Urinary bladder (tissue), 4 donors: ENCODE data around the gene ZCCHC7. TPM values are rescaled to one million over a fixed set of nuclear protein-coding genes. Genes with fewer than 3 reads are reported as not detected.
"Not testable (repeated sequence)": the region's sequence is repeated elsewhere in the genome, so short reads cannot be mapped to it uniquely, and the experiment has no call there.

Source experiments
- DNase-seq: peaks from one replicate; pipeline ENCODE4 v3.0.0-alpha.2; 2015; ENCODE audit errors: extremely low spot score
- H3K27ac ChIP-seq: one replicate; pipeline ENCODE4 v1.5.1; 2013; ENCODE audit warnings: low read depth, mild to moderate bottlenecking, moderate library complexity
- H3K36me3 ChIP-seq: one replicate; pipeline ENCODE4 v1.6.1; 2013; ENCODE audit warnings: mild to moderate bottlenecking, moderate library complexity; ENCODE audit not compliant: insufficient read depth
- H3K4me1 ChIP-seq: one replicate; pipeline ENCODE4 v1.6.1; 2013; ENCODE audit warnings: mild to moderate bottlenecking, moderate library complexity; ENCODE audit not compliant: insufficient read depth
- H3K4me3 ChIP-seq: one replicate; pipeline ENCODE4 v1.5.1; 2013; ENCODE audit warnings: low read depth, low read length
- WGBS: extraction: QIAGEN DNeasy Blood & Tissue Kit; methylation state at CpG from one replicate; pipeline ENCODE4 v1.1.7; 2013; 5-methylcytosine and 5-hydroxymethylcytosine counted together
- polyA plus RNA-seq: library from polyadenylated mRNA; stranded (reverse); fragments of 200-250 nt; gene quantifications from one replicate; pipeline ENCODE4 v1.2.3, GENCODE V29; 2013
- total RNA-seq: library from RNA; depleted of rRNA; stranded (reverse); fragments of >200 nt; gene quantifications from one replicate; pipeline ENCODE4 v1.2.3, GENCODE V29; 2014
- donor health status: healthy with polysubstance abuse.
- donor health status: healthy.

ZCCHC7 gene
- total and polyA plus RNA-seq, 2 donors = 10.9 to 40.7 TPM

GRCh38 chr9:37392272-37392671 is 271.9 kb downstream of the ZCCHC7 start:
- no peaks in the 10 kb centered on the region for H3K4me1 ChIP-seq
- H3K36me3 ChIP-seq = no peaks in the 10 kb centered on the region
- no peak overlapping the region for H3K4me3 ChIP-seq
- 75% methylated on average over 8 of the region's 8 CpGs for WGBS
- H3K27ac ChIP-seq = no peak overlapping the region
- no peak for DNase-seq

DNA sequence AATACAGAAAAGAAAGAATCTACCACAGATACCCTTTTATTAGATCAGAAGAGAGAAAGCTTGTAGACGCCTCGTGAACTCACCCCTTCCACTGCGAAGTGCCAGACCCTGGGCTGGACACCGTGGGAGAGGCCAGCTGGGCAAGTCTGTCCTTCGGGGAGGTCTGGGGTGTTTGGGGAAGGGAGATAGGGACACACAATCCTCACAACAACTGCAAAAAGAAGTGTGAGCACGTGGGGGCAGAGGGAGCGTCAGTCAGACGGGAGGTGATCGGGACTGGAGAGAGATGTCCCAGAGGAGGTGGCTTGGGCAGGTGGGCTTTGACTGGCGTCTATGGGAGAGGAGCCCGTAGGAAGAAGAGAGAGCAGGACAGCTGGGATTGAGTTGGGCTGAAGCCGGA is 274.9 kb downstream of the ZCCHC7 start:
- Histone ChIP-seq H3K27ac (no peak overlapping the region), H3K4me3 (no peak overlapping the region), H3K36me3 (peaks cover 1% of the 10 kb centered on the region), H3K4me1 (no peaks in the 10 kb centered on the region)
- no peak for DNase-seq
- WGBS = 70% methylated on average over 12 of the region's 12 CpGs

DNA sequence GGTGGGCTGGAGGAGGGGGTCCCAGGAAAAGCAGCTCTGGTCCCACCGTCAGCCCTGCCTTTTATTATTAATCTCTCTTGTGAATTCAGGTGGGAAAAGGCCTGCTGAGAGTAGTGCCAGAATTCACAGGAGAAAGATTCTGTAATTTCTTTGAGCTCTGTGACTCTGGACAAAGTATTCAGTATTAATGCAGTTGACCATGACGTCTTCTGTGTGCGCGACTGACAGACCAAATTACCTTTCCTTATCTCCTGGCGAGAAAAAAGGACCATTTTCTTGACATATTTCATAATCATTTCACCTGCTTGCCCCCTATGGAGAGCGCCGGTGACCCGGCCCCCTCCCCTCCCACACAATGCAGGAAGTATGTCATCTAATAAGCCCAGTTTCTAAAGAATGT is 275.3 kb downstream of the ZCCHC7 start:
- Histone ChIP-seq H3K4me3 (no peak overlapping the region), H3K27ac (no peak overlapping the region), H3K4me1 (no peaks in the 10 kb centered on the region), H3K36me3 (peaks cover 1% of the 10 kb centered on the region)
- WGBS = 84% methylated on average over 8 of the region's 8 CpGs
- DNase-seq = no peak

- H3K4me3 ChIP-seq, H3K27ac ChIP-seq, H3K4me1 ChIP-seq, DNase-seq, H3K36me3 ChIP-seq: not testable (repeated sequence)
- WGBS = 93% methylated on average over 3 of the region's 3 CpGs
Observed at GRCh38 chr9:37397948-37398347, 277.6 kb downstream of the ZCCHC7 start.

DNA sequence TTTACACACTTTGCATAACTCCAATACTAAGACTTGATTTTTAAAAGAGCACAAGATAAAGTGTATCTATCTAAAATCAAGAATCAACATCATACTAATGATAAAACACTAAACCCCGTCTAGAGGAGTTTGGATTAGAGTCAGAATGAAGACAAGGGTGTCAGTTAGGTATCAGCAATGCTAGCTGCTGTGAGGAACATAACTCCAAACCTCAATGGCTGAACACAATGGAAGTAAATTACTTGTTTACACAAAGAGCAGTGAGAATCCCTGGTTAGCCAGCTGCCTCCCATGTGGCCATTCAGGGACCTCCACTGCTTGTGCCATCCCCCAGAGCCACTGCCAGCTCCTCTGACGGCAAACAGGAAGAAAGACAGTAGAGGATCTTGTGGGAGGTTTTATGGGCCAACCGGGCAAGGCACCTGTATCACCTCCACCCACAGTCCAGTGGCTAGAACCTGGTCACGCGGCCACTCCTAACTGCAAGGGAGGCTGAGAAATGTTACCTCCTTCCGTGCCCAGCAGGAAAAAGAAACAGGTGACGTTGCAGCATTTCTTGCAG is 278.2 kb downstream of the ZCCHC7 start:
- DNase-seq = no peak
- WGBS = 86% methylated on average over 7 of the region's 7 CpGs
- Histone ChIP-seq H3K4me1 (no peaks in the 10 kb centered on the region), H3K27ac (no peak overlapping the region), H3K4me3 (no peak overlapping the region), H3K36me3 (peaks cover 1% of the 10 kb centered on the region)

- Histone ChIP-seq H3K4me1 (no peaks in the 10 kb centered on the region), H3K36me3 (peaks cover 1% of the 10 kb centered on the region), H3K27ac (no peak overlapping the region), H3K4me3 (no peak overlapping the region)
- 70% methylated on average over 2 of the region's 2 CpGs for WGBS
- no peak for DNase-seq
Observed at GRCh38 chr9:37399336-37399735, 279.0 kb downstream of the ZCCHC7 start.

- Histone ChIP-seq H3K4me3 (no peak overlapping the region), H3K4me1 (no peaks in the 10 kb centered on the region), H3K36me3 (no peaks in the 10 kb centered on the region), H3K27ac (no peak overlapping the region)
- no peak for DNase-seq
- 95% methylated on average over 9 of the region's 9 CpGs for WGBS
Observed at GRCh38 chr9:37404590-37404989, 284.2 kb downstream of the ZCCHC7 start.

GRCh38 chr9:37405350-37405749 is 285.0 kb downstream of the ZCCHC7 start:
- Histone ChIP-seq H3K36me3 (no peaks in the 10 kb centered on the region), H3K27ac (no peak overlapping the region), H3K4me1 (no peaks in the 10 kb centered on the region), H3K4me3 (no peak overlapping the region)
- no peak for DNase-seq
- WGBS = 54% methylated on average over 3 of the region's 3 CpGs

DNA sequence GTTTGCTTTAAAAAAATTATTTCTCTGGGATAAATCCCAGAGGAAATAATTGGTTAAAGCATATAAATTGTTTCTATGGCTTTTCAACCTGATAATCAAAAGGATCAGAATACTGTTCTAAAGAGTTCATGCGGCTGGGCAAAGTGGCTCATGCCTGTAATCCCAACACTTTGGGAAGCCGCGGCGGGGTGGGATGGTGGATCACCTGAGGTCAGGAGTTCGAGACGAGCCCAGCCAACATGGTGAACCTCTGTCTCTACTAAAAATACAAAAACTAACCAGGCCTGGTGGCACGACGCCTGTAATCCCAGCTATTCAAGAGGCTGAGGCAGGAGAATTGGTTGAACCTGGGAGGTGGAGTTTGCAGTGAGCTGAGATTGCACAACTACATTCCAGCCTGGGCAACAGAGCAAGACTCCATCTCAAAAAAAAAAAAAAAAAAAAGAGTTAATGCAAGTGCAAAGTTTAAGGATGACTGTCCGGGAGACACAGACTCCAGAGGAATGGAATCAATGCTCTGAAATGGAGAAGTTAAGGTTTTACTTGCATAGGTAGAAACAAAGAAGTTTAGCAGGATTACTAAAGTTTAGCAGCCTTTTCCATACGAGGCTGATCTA is 285.5 kb downstream of the ZCCHC7 start:
- DNase-seq = no peak
- Histone ChIP-seq H3K36me3 (no peaks in the 10 kb centered on the region), H3K4me3 (no peak overlapping the region), H3K4me1 (no peaks in the 10 kb centered on the region), H3K27ac (no peak overlapping the region)
- WGBS = 87% methylated on average over 10 of the region's 10 CpGs

GRCh38 chr9:37406603-37407401 is 286.4 kb downstream of the ZCCHC7 start:
- no peak for DNase-seq
- WGBS = 89% methylated on average over 11 of the region's 11 CpGs
- no peaks in the 10 kb centered on the region for H3K36me3 ChIP-seq

GRCh38 chr9:37407468-37407867 is 287.1 kb downstream of the ZCCHC7 start:
- no peak for DNase-seq
- Histone ChIP-seq H3K36me3 (no peaks in the 10 kb centered on the region), H3K27ac (no peak overlapping the region), H3K4me1 (no peaks in the 10 kb centered on the region), H3K4me3 (no peak overlapping the region)
- WGBS = 64% methylated on average over 2 of the region's 2 CpGs

More at GRCh38 chr9:37406603-37407401, 286.4 kb downstream of the ZCCHC7 start:
- Histone ChIP-seq H3K4me3 (no peak overlapping the region), H3K4me1 (no peaks in the 10 kb centered on the region), H3K27ac (no peak overlapping the region)
